PC-9 (cell line): Measurements from ENCODE around the gene SLC49A4.

ENCODE experiments used
- CTCF ChIP-seq: fragments of 200-600 bp; sonication (generic); conservative IDR thresholded peaks from 2 replicates; pipeline ENCODE4 v1.6.1; 2017; ENCODE audit warnings: mixed run types, antibody characterized with exemption, mild to moderate bottlenecking, moderate library complexity
- EZH2 ChIP-seq: fragments of 200-600 bp; sonication (generic); IDR thresholded peaks from 2 replicates; pipeline ENCODE4 v1.8.0; 2017; ENCODE audit warnings: antibody characterized with exemption, low read depth

GRCh38 chr3:122898298-122898697 lies 103.4 kb downstream of the SLC49A4 start:
- TF ChIP-seq CTCF (no peak), EZH2 (no peak)
